ENCODE measurements around the gene DKKL1. TPM values are rescaled to one million over a fixed set of nuclear protein-coding genes. Genes with fewer than 3 reads are reported as not detected.

DKKL1 gene
- total RNA-seq, 8 experiments from 2014 or later: 0.38 to 5.2 (median 1.4) TPM; not detected in 2

Other genes with a start within 250 kb of the DKKL1 start
- 10 to 100 TPM in 5 of 8 experiments, 1 to 10 TPM in 3; 2.0 to 65.1 (median 24.4) TPM for gene LIN7B, start 249.5 kb upstream of the DKKL1 start, total RNA-seq
- 1 to 10 TPM; 2.3 to 5.7 (median 3.4) TPM for gene C19orf73, start 244.7 kb upstream of the DKKL1 start, total RNA-seq
- 10 to 100 TPM in 7 of 8 experiments, 1 to 10 TPM in 1; 4.7 to 52.5 (median 23.5) TPM for gene PPFIA3, start 244.3 kb upstream of the DKKL1 start, total RNA-seq
- gene HRC, start 208.5 kb upstream of the DKKL1 start, total RNA-seq: 10 to 100 TPM in 4 of 8 experiments, 1 to 10 TPM in 3, under 1 TPM in 1; 0.81 to 55.7 (median 12.3) TPM
- gene TRPM4, start 206.1 kb upstream of the DKKL1 start, total RNA-seq: 10 to 100 TPM in 7 of 8 experiments, 1 to 10 TPM in 1; 7.0 to 46.8 (median 16.4) TPM
- 1 to 10 TPM in 4 of 8 experiments, under 1 TPM in 4; 0.51 to 2.4 (median 1.1) TPM for gene SLC6A16, start 38.7 kb upstream of the DKKL1 start, total RNA-seq
- 10 to 100 TPM in 5 of 8 experiments, 1 to 10 TPM in 3; 2.8 to 40.2 (median 11.4) TPM for gene CD37, start 28.5 kb upstream of the DKKL1 start, total RNA-seq
- gene TEAD2, start 1.5 kb upstream of the DKKL1 start, total RNA-seq: 10 to 100 TPM in 6 of 8 experiments, 1 to 10 TPM in 2; 6.0 to 78.1 (median 14.2) TPM
- 1 to 10 TPM in 2 of 8 experiments, under 1 TPM in 4, not detected in 2; 0.27 to 2.7 (median 0.51) TPM for gene KASH5, start 24.4 kb downstream of the DKKL1 start, total RNA-seq
- 1 to 10 TPM in 1 of 8 experiments, not detected in 7; 1.2 TPM for gene PTH2, start 59.6 kb downstream of the DKKL1 start, total RNA-seq
- 1 to 10 TPM in 1 of 8 experiments, under 1 TPM in 5, not detected in 2; 0.42 to 1.1 (median 0.67) TPM for gene GFY, start 61.5 kb downstream of the DKKL1 start, total RNA-seq
- 1 to 10 TPM in 2 of 8 experiments, under 1 TPM in 5, not detected in 1; 0.16 to 1.9 (median 0.71) TPM for gene SLC17A7, start 77.7 kb downstream of the DKKL1 start, total RNA-seq
- gene PIH1D1, start 87.9 kb downstream of the DKKL1 start, total RNA-seq: 10 to 100 TPM; 53.1 to 94.9 (median 76.4) TPM
- gene ALDH16A1, start 89.3 kb downstream of the DKKL1 start, total RNA-seq: 10 to 100 TPM in 4 of 8 experiments, 1 to 10 TPM in 4; 3.6 to 26.2 (median 10.8) TPM
- gene FLT3LG, start 110.3 kb downstream of the DKKL1 start, total RNA-seq: 1 to 10 TPM in 5 of 8 experiments, under 1 TPM in 3; 0.22 to 8.7 (median 1.4) TPM
- gene RPL13A, start 123.7 kb downstream of the DKKL1 start, total RNA-seq: 1,000 to 10,000 TPM; 2,225 to 4,117 (median 3,221) TPM
- 1,000 to 10,000 TPM; 2,973 to 6,174 (median 3,870) TPM for gene RPS11, start 132.6 kb downstream of the DKKL1 start, total RNA-seq
- 10 to 100 TPM in 4 of 8 experiments, 1 to 10 TPM in 4; 2.2 to 70.6 (median 27.8) TPM for gene FCGRT, start 148.8 kb downstream of the DKKL1 start, total RNA-seq
- 10 to 100 TPM in 2 of 8 experiments, 1 to 10 TPM in 6; 2.0 to 13.2 (median 6.4) TPM for gene RCN3, start 164.1 kb downstream of the DKKL1 start, total RNA-seq
- gene NOSIP, start 216.7 kb downstream of the DKKL1 start, total RNA-seq: 100 to 1,000 TPM in 2 of 8 experiments, 10 to 100 TPM in 6; 61.7 to 145 (median 76.6) TPM
- gene PRRG2, start 217.4 kb downstream of the DKKL1 start, total RNA-seq: 1 to 10 TPM in 1 of 8 experiments, under 1 TPM in 7; 0.21 to 1.1 (median 0.60) TPM
- gene PRR12, start 227.3 kb downstream of the DKKL1 start, total RNA-seq: 10 to 100 TPM in 3 of 8 experiments, 1 to 10 TPM in 5; 3.3 to 18.8 (median 7.5) TPM